H1 (cell line): Measurements from ENCODE around the gene RAPGEF1.

Experiments used
- BRCA1 ChIP-seq: IDR thresholded peaks from 2 replicates; pipeline ENCODE4 v1.6.1; 2012; ENCODE audit warnings: low read depth, low read length, improper control_type of control experiment
- CREB1 ChIP-seq: IDR thresholded peaks from 2 replicates; pipeline ENCODE4 v1.6.1; 2012; ENCODE audit warnings: inconsistent platforms
- EP300 ChIP-seq, 2 experiments: IDR thresholded peaks; 1 replicate in 1 of 2; 2 replicates in 1 of 2; pipeline ENCODE4 v1.6.1; 2011 to 2012; ENCODE audit warnings: low read depth in 2 of 2, low read length in 2 of 2, mild to moderate bottlenecking in 2 of 2, borderline replicate concordance in 1 of 2, inconsistent platforms in 1 of 2, moderate library complexity in 1 of 2
- GABPA ChIP-seq: IDR thresholded peaks from 2 replicates; pipeline ENCODE4 v1.6.1; 2011; ENCODE audit warnings: mild to moderate bottlenecking, low read length, moderate library complexity, borderline replicate concordance; ENCODE audit not compliant: insufficient read depth
- JUN ChIP-seq: IDR thresholded peaks from 2 replicates; pipeline ENCODE4 v1.6.1; 2011; ENCODE audit warnings: low read depth, mild to moderate bottlenecking, improper control_type of control experiment, low read length
- JUND ChIP-seq: IDR thresholded peaks from 2 replicates; pipeline ENCODE4 v1.6.1; 2011; ENCODE audit warnings: mild to moderate bottlenecking, improper control_type of control experiment, low read length
- NRF1 ChIP-seq: IDR thresholded peaks from 2 replicates; pipeline ENCODE4 v1.6.1; 2011; ENCODE audit warnings: mild to moderate bottlenecking, low read depth, low read length, improper control_type of control experiment
- POLR2A ChIP-seq, 2 experiments: IDR thresholded peaks; 1 replicate in 1 of 2; 2 replicates in 1 of 2; pipeline ENCODE4 v1.6.1; 2011; ENCODE audit warnings: low read depth in 2 of 2, low read length in 2 of 2, mild to moderate bottlenecking in 2 of 2; ENCODE audit errors: control extremely low read depth in 1 of 2
- RAD21 ChIP-seq, 2 experiments: IDR thresholded peaks in 1 of 2; conservative IDR thresholded peaks in 1 of 2; 2 replicates each; pipeline ENCODE4 v1.6.1; 2011; ENCODE audit warnings: low read depth in 2 of 2, low read length in 2 of 2, improper control_type of control experiment in 1 of 2, inconsistent platforms in 1 of 2, mild to moderate bottlenecking in 1 of 2, moderate library complexity in 1 of 2
- SRF ChIP-seq: IDR thresholded peaks from 2 replicates; pipeline ENCODE4 v1.6.1; 2011; ENCODE audit warnings: mild to moderate bottlenecking, low read depth, low read length, moderate library complexity
- USF2 ChIP-seq: IDR thresholded peaks from 2 replicates; pipeline ENCODE4 v1.6.1; 2011; ENCODE audit warnings: low read length, improper control_type of control experiment
- TF ChIP-seq, protein P1 (sequence below), 3 experiments: IDR thresholded peaks; 1 replicate in 2 of 3; 2 replicates in 1 of 3; pipeline versions ENCODE4 v1.5.1 to v1.6.1; 2011; ENCODE audit warnings: low read length in 3 of 3, mild to moderate bottlenecking in 3 of 3, inconsistent platforms in 2 of 3, low read depth in 1 of 3, moderate library complexity in 1 of 3; ENCODE audit not compliant: insufficient read depth in 1 of 3; ENCODE audit errors: control extremely low read depth in 1 of 3
- TF ChIP-seq, protein P2 (sequence below): IDR thresholded peaks from 2 replicates; pipeline ENCODE4 v1.6.1; 2012; ENCODE audit warnings: inconsistent platforms

DNA sequence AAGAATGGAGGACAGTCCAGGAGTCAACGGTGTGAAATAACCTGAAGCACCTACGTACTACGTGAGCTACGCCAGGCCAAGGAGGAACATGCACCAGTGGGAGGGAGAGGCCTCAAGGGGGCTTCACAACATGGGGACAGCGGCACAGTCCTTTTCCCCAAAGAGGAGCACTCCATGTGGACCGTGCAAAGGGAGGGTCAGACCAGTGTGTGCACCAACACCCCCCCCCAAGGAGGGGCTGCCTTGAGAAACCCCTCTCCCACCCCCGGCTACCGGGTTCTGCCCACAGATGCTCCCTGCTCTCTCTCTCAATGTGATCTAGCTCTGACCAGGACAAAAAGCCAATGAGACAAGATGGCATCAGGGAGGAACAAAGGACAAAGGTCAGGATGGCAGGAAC is 126.0 kb downstream of the RAPGEF1 start:
- no peak for TF ChIP-seq RAD21 (IDR thresholded peaks at IDR 0.05 in 1 of 2, conservative IDR thresholded peaks at IDR 0.05 in 1 of 2; ENCODE audit: low read depth in 2 of 2, low read length in 2 of 2)
- no peak for TF ChIP-seq NRF1
- TF ChIP-seq, protein P1, sequence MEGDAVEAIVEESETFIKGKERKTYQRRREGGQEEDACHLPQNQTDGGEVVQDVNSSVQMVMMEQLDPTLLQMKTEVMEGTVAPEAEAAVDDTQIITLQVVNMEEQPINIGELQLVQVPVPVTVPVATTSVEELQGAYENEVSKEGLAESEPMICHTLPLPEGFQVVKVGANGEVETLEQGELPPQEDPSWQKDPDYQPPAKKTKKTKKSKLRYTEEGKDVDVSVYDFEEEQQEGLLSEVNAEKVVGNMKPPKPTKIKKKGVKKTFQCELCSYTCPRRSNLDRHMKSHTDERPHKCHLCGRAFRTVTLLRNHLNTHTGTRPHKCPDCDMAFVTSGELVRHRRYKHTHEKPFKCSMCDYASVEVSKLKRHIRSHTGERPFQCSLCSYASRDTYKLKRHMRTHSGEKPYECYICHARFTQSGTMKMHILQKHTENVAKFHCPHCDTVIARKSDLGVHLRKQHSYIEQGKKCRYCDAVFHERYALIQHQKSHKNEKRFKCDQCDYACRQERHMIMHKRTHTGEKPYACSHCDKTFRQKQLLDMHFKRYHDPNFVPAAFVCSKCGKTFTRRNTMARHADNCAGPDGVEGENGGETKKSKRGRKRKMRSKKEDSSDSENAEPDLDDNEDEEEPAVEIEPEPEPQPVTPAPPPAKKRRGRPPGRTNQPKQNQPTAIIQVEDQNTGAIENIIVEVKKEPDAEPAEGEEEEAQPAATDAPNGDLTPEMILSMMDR (IDR thresholded peaks at IDR 0.05; ENCODE audit: control extremely low read depth in 1 of 3, insufficient read depth in 1 of 3, low read depth in 1 of 3, low read length in 3 of 3), result no peak
- TF ChIP-seq BRCA1, result no peak
- no peak for TF ChIP-seq EP300 (IDR thresholded peaks at IDR 0.05; ENCODE audit: borderline replicate concordance in 1 of 2, low read depth in 2 of 2, low read length in 2 of 2)
- no peak for TF ChIP-seq JUN
- TF ChIP-seq POLR2A (IDR thresholded peaks at IDR 0.05; ENCODE audit: control extremely low read depth in 1 of 2, low read depth in 2 of 2, low read length in 2 of 2), result no peak
- TF ChIP-seq JUND, result no peak
- no peak for TF ChIP-seq CREB1
- TF ChIP-seq SRF, result no peak
- TF ChIP-seq, protein P2, sequence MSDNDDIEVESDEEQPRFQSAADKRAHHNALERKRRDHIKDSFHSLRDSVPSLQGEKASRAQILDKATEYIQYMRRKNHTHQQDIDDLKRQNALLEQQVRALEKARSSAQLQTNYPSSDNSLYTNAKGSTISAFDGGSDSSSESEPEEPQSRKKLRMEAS, result no peak
- TF ChIP-seq USF2, result no peak
- TF ChIP-seq GABPA, result no peak
